Ectodermal cell (in vitro differentiated cells): ENCODE data around the gene OR4K15. TPM values are rescaled to one million over a fixed set of nuclear protein-coding genes. Genes with fewer than 3 reads are reported as not detected.
"Not testable (repeated sequence)": the region's sequence is repeated elsewhere in the genome, so short reads cannot be mapped to it uniquely, and the experiment has no call there.

Source experiments
- H3K27ac ChIP-seq: 2 replicates; pipeline ENCODE4 v1.7.0; 2013; ENCODE audit warnings: mild to moderate bottlenecking, low read depth, low read length; ENCODE audit not compliant: insufficient read depth, poor library complexity, severe bottlenecking
- H3K27me3 ChIP-seq: 2 replicates; pipeline ENCODE4 v1.7.0; 2013; ENCODE audit warnings: mild to moderate bottlenecking, low read length; ENCODE audit not compliant: insufficient read depth, control insufficient read depth, poor library complexity, severe bottlenecking
- H3K36me3 ChIP-seq: one replicate; pipeline ENCODE4 v1.7.0; 2013; ENCODE audit warnings: low read length; ENCODE audit not compliant: control insufficient read depth, insufficient read depth
- H3K4me1 ChIP-seq: one replicate; pipeline ENCODE4 v1.7.0; 2013; ENCODE audit warnings: low read length; ENCODE audit not compliant: control insufficient read depth, insufficient read depth
- H3K4me3 ChIP-seq: 2 replicates; pipeline ENCODE4 v1.7.0; 2013; ENCODE audit warnings: low read depth, low read length, control low read depth; ENCODE audit not compliant: insufficient read depth
- H3K9me3 ChIP-seq: 2 replicates; pipeline ENCODE4 v1.7.0; 2013; ENCODE audit warnings: mild to moderate bottlenecking, low read length, moderate library complexity; ENCODE audit not compliant: control insufficient read depth
- WGBS, 2 experiments: methylation state at CpG; one replicate each; pipeline ENCODE4 v1.1.7; 2013; ENCODE audit warnings: missing lambda C conversion rate in 2 of 2; 5-methylcytosine and 5-hydroxymethylcytosine counted together
- polyA plus RNA-seq, 4 experiments: library from polyadenylated mRNA; stranded (reverse); fragments of 50-300 nt; gene quantifications; one replicate each; pipeline ENCODE4 v1.2.3, GENCODE V29; 2013

Gene OR4K15
- not detected for polyA plus RNA-seq (2013, experiment 1 of 4)
- not detected for polyA plus RNA-seq (2013, experiment 2 of 4)
- not detected for polyA plus RNA-seq (2013, experiment 3 of 4)
- polyA plus RNA-seq (2013, experiment 4 of 4) = not detected

GRCh38 chr14:19975291-19975690, at the start of gene OR4K15:
OR4K15 (plus strand) TSS chr14:19975591; CDS start chr14:19975591, 0 bp downstream.
- H3K27ac ChIP-seq = no peak within 1 kb of the TSS
- H3K9me3 ChIP-seq = peaks cover 6% of the 10 kb centered on the region
- no peak within 1 kb of the TSS for H3K4me3 ChIP-seq
- no peaks in the 10 kb centered on the region for H3K36me3 ChIP-seq
- no peaks in the 10 kb centered on the region for H3K4me1 ChIP-seq
- 91 to 94% methylated on average over 2 of the region's 3 CpGs for WGBS, 2 experiments
- no peaks in the 10 kb centered on the region for H3K27me3 ChIP-seq

GRCh38 chr14:19930617-19931016, 44.8 kb upstream of the OR4K15 start, which contains the start of gene OR4K1:
OR4K1 (plus strand) TSS chr14:19930917; CDS start chr14:19935667, 4,750 bp downstream.
- Histone ChIP-seq H3K27ac (no peak within 1 kb of the TSS), H3K27me3 (no peaks in the 10 kb centered on the region), H3K9me3 (peaks cover 30% of the 10 kb centered on the region), H3K4me1 (no peaks in the 10 kb centered on the region), H3K4me3 (no peak within 1 kb of the TSS), H3K36me3 (no peaks in the 10 kb centered on the region)
- WGBS, 2 experiments = 81 to 89% methylated on average over 2 of the region's 3 CpGs

GRCh38 chr14:19941668-19942067, 33.7 kb upstream of the OR4K15 start:
- 79 to 80% methylated on average over 1 of the region's 1 CpG for WGBS, 2 experiments
- Histone ChIP-seq H3K9me3 (peaks cover 14% of the 10 kb centered on the region), H3K4me1 (no peaks in the 10 kb centered on the region), H3K27me3 (no peaks in the 10 kb centered on the region), H3K36me3 (no peaks in the 10 kb centered on the region), H3K27ac (no peak overlapping the region), H3K4me3 (no peak overlapping the region)

- Histone ChIP-seq H3K27me3 (no peaks in the 10 kb centered on the region), H3K36me3 (no peaks in the 10 kb centered on the region), H3K4me3 (no peak overlapping the region), H3K4me1 (no peaks in the 10 kb centered on the region), H3K27ac (no peak overlapping the region), H3K9me3 (peaks cover 35% of the 10 kb centered on the region)
- WGBS, 2 experiments = 74 to 82% methylated on average over 2 to 3 of the region's 3 CpGs
Measured at GRCh38 chr14:19947413-19948090, 27.8 kb upstream of the OR4K15 start.

GRCh38 chr14:19949218-19949617, 26.2 kb upstream of the OR4K15 start:
- no peak overlapping the region for H3K4me3 ChIP-seq
- H3K27ac ChIP-seq = no peak overlapping the region
- no peaks in the 10 kb centered on the region for H3K4me1 ChIP-seq
- no peaks in the 10 kb centered on the region for H3K36me3 ChIP-seq
- peaks cover 34% of the 10 kb centered on the region for H3K9me3 ChIP-seq
- H3K27me3 ChIP-seq = no peaks in the 10 kb centered on the region
- WGBS, 2 experiments = 73 to 74% methylated on average over 2 of the region's 2 CpGs

- H3K27me3 ChIP-seq, H3K4me3 ChIP-seq, H3K9me3 ChIP-seq, H3K36me3 ChIP-seq, H3K4me1 ChIP-seq, H3K27ac ChIP-seq: not testable (repeated sequence)
- WGBS, 2 experiments = 38 to 45% methylated on average over 2 of the region's 2 CpGs
Measured at GRCh38 chr14:19969735-19970134, 5.7 kb upstream of the OR4K15 start.

- Histone ChIP-seq H3K27ac (no peak overlapping the region), H3K4me1 (no peaks in the 10 kb centered on the region), H3K9me3 (peaks cover 5% of the 10 kb centered on the region), H3K4me3 (no peak overlapping the region), H3K27me3 (no peaks in the 10 kb centered on the region), H3K36me3 (no peaks in the 10 kb centered on the region)
- 75% methylated on average over 1 of the region's 1 CpG; no CpG with 5 or more reads in 1 of the 2 experiments for WGBS, 2 experiments
Measured at GRCh38 chr14:19974844-19975243, 547 bp upstream of the OR4K15 start.

GRCh38 chr14:19993438-19993837, 18.0 kb downstream of the OR4K15 start:
- H3K36me3 ChIP-seq = no peaks in the 10 kb centered on the region
- H3K27me3 ChIP-seq = no peaks in the 10 kb centered on the region
- H3K4me1 ChIP-seq = no peaks in the 10 kb centered on the region
- H3K27ac ChIP-seq = no peak overlapping the region
- no peak overlapping the region for H3K4me3 ChIP-seq
- peaks cover 15% of the 10 kb centered on the region for H3K9me3 ChIP-seq
- 57 to 67% methylated on average over 2 of the region's 2 CpGs for WGBS, 2 experiments

GRCh38 chr14:20001863-20002262, 26.5 kb downstream of the OR4K15 start, which contains the start of gene OR4Q2:
OR4Q2 (plus strand) TSS chr14:20002163.
- Histone ChIP-seq H3K27ac (no peak within 1 kb of the TSS), H3K36me3 (no peaks in the 10 kb centered on the region), H3K4me3 (no peak within 1 kb of the TSS), H3K4me1 (no peaks in the 10 kb centered on the region), H3K27me3 (no peaks in the 10 kb centered on the region), H3K9me3 (peaks cover 21% of the 10 kb centered on the region)

- no peak overlapping the region for H3K4me3 ChIP-seq
- H3K4me1 ChIP-seq = no peaks in the 10 kb centered on the region
- no peak overlapping the region for H3K27ac ChIP-seq
- H3K36me3 ChIP-seq = no peaks in the 10 kb centered on the region
- H3K9me3 ChIP-seq = peaks cover 21% of the 10 kb centered on the region
- 88% methylated on average over 7 of the region's 7 CpGs for WGBS, 2 experiments
- no peaks in the 10 kb centered on the region for H3K27me3 ChIP-seq
Measured at GRCh38 chr14:20002319-20002718, 26.9 kb downstream of the OR4K15 start.
